Glutamatergic neuron (in vitro differentiated cells): ENCODE data around the gene PTPN4. TPM values are rescaled to one million over a fixed set of nuclear protein-coding genes. Genes with fewer than 3 reads are reported as not detected.

ENCODE experiments used
- DNase-seq: peaks from one replicate; pipeline ENCODE4 v3.0.0; 2022
- H3K27ac Mint-ChIP-seq: one replicate; pipeline ENCODE4 v1.8.0; 2020; ENCODE audit warnings: mild to moderate bottlenecking, mixed read lengths, inconsistent platforms; ENCODE audit not compliant: unreplicated experiment
- H3K27me3 Mint-ChIP-seq: one replicate; pipeline ENCODE4 v1.8.0; 2020; ENCODE audit warnings: mild to moderate bottlenecking, moderate library complexity, mixed read lengths, inconsistent platforms; ENCODE audit not compliant: unreplicated experiment
- H3K36me3 Mint-ChIP-seq: one replicate; pipeline ENCODE4 v1.8.0; 2020; ENCODE audit warnings: mild to moderate bottlenecking, mixed read lengths, inconsistent platforms; ENCODE audit not compliant: unreplicated experiment
- H3K4me1 Mint-ChIP-seq: one replicate; pipeline ENCODE4 v1.8.0; 2020; ENCODE audit warnings: mild to moderate bottlenecking, low read depth, mixed read lengths, inconsistent platforms; ENCODE audit not compliant: unreplicated experiment
- H3K4me3 Mint-ChIP-seq: one replicate; pipeline ENCODE4 v1.8.0; 2020; ENCODE audit warnings: mild to moderate bottlenecking, mixed read lengths, inconsistent platforms; ENCODE audit not compliant: unreplicated experiment
- H3K9me3 Mint-ChIP-seq: one replicate; pipeline ENCODE4 v1.8.0; 2020; ENCODE audit warnings: mild to moderate bottlenecking, moderate library complexity, mixed read lengths, inconsistent platforms; ENCODE audit not compliant: unreplicated experiment
- total RNA-seq: library from RNA; stranded (reverse); fragmentation: NEBNext Ultra II Directional; extraction: Animal tissue kit (Norgen Biotek cat#: 25700); gene quantifications from one replicate; pipeline ENCODE4 v1.2.1, GENCODE V29; 2021; ENCODE audit not compliant: unreplicated experiment
- TF ChIP-seq, protein P1 (sequence below): fragments of 200-600 bp; sonication (generic); IDR thresholded peaks from one replicate; pipeline ENCODE4 v1.5.0; 2021; ENCODE audit not compliant: partially characterized antibody, unreplicated experiment

The PTPN4 gene
- total RNA-seq, 1 donor from 2014 or later = 91.7 TPM

DNA sequence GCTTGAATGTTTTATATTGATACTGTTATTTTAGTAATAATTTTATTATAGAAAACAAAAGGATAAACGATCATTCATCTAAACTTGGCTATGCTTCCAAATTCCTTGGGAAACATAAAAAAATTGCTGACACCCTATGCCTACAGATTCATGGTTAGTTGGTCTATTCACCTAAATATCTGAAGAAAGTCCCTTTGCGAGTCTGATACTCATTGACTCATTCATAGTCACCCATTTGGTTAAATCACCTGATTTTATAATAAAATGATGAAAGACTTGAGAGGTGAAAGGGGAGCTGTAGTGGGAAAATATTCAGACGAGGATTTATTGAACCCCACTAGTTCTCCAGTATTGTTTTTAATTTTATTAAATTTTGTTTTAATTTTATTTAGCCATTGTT is 112.0 kb downstream of the PTPN4 start:
- no peak overlapping the region for H3K4me3 Mint-ChIP-seq
- no peaks in the 10 kb centered on the region for H3K27me3 Mint-ChIP-seq
- H3K4me1 Mint-ChIP-seq = peaks cover 5% of the 10 kb centered on the region
- no peak overlapping the region for H3K27ac Mint-ChIP-seq
- peaks cover 4% of the 10 kb centered on the region for H3K36me3 Mint-ChIP-seq
- TF ChIP-seq, protein P1, sequence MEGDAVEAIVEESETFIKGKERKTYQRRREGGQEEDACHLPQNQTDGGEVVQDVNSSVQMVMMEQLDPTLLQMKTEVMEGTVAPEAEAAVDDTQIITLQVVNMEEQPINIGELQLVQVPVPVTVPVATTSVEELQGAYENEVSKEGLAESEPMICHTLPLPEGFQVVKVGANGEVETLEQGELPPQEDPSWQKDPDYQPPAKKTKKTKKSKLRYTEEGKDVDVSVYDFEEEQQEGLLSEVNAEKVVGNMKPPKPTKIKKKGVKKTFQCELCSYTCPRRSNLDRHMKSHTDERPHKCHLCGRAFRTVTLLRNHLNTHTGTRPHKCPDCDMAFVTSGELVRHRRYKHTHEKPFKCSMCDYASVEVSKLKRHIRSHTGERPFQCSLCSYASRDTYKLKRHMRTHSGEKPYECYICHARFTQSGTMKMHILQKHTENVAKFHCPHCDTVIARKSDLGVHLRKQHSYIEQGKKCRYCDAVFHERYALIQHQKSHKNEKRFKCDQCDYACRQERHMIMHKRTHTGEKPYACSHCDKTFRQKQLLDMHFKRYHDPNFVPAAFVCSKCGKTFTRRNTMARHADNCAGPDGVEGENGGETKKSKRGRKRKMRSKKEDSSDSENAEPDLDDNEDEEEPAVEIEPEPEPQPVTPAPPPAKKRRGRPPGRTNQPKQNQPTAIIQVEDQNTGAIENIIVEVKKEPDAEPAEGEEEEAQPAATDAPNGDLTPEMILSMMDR = no peak
- no peaks in the 10 kb centered on the region for H3K9me3 Mint-ChIP-seq
- DNase-seq = no peak

DNA sequence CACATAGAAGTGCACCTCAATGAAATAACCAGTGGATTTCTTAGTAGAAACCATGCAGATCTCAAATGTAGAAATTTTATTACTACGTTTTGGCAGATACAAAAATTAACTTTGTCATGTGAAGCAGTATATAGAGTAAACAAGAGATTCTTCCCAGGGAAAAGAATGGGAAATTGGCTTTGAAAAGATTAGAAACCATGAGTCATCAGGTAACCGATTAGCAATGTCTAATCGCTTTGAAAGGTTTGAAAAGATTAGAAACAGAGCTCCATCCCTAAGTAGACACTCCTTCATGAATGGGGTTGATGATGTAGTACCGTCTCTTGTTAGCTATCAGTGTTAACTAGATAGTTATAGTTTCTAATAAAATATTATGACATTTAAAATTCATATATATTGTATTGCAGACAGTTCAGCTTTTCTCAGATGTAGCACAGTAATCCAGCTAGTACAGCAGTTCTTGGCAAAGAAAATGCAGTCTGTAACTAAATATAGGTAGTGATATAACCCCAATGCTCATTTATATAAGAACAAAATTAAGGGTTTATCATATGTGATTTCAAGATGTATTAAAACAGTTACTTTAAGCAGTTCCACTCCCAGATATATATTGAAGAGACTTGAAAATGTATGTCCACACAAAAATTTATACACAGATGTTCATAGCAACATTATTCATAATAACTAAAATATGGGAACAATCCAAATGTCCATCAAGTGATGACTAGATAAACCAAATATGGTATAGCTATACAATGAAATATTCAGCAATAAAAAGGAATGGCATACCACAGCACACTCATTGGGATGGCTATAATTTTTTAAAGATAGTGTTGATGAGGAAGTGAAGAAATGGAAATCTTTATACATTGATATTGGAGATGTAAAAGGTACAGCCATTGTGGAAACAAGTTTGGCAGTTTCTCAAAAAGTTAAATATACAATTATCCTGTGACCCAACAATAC is 113.9 kb downstream of the PTPN4 start:
- Mint-ChIP-seq H3K27me3 (no peaks in the 10 kb centered on the region), H3K27ac (no peak overlapping the region), H3K9me3 (no peaks in the 10 kb centered on the region), H3K36me3 (no peaks in the 10 kb centered on the region), H3K4me1 (peaks cover 6% of the 10 kb centered on the region), H3K4me3 (no peak overlapping the region)
- DNase-seq = no peak
- TF ChIP-seq, protein P1 = no peak

DNA sequence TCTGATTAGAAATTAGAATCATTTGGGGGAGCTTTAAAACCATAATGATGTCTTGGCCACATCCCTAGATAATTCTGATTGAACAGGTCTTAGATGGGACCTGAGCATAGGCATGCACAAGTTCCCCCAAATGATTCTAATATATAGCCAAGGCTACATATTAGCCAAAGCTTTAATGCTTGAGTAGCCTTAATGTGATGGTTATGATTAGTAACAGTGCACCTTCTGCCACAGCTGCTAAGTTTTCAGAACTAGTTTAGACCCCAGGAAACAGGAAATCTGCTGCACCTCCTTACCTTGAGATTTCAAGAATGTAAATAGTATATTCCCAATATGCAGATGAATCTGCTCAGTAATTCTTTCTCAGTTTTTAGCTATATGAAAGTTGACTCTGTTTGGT is 119.8 kb downstream of the PTPN4 start:
- Mint-ChIP-seq H3K27ac (no peak overlapping the region), H3K4me3 (no peak overlapping the region), H3K9me3 (no peaks in the 10 kb centered on the region)

DNA sequence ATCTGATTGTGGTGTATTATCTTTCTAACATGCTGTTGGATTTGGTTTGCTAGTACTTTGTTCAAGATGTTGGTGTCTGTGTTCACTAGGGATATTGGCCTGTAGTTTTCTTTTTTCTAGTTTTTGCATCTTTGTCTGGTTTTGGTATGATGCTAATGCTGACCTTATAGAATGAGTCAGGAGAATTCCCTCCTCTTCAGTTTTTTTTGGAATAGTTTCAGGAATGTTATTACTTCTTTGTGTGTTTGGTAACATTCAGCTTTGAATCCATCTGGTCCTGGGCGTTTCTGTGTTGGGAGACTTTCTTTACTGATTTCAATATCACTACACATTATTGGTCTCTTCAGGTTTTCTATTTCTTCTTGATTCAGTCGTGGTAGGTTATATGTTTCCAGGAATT is 129.0 kb downstream of the PTPN4 start:
- no peaks in the 10 kb centered on the region for H3K27me3 Mint-ChIP-seq
- H3K27ac Mint-ChIP-seq = no peak overlapping the region
- DNase-seq = no peak
- H3K4me3 Mint-ChIP-seq = no peak overlapping the region
- H3K9me3 Mint-ChIP-seq = peaks cover 5% of the 10 kb centered on the region
- H3K4me1 Mint-ChIP-seq = no peaks in the 10 kb centered on the region
- H3K36me3 Mint-ChIP-seq = peaks cover 26% of the 10 kb centered on the region
- TF ChIP-seq, protein P1 = no peak

More for the DNA sequence above, 119.8 kb downstream of the PTPN4 start:
- TF ChIP-seq, protein P1 = no peak
- H3K27me3 Mint-ChIP-seq = no peaks in the 10 kb centered on the region
- no peaks in the 10 kb centered on the region for H3K36me3 Mint-ChIP-seq
- H3K4me1 Mint-ChIP-seq = peaks cover 2% of the 10 kb centered on the region
- no peak for DNase-seq
